Kidney (tissue), 14 donors: ENCODE data around the gene MZF1. TPM values are rescaled to one million over a fixed set of nuclear protein-coding genes. Genes with fewer than 3 reads are reported as not detected.

Experiments
- DNase-seq, 5 donors: peaks; one replicate each; pipeline ENCODE4 v3.0.0-alpha.2; 2013 to 2020
- FAIRE-seq: peaks from 2 replicates; lab custom pipeline; 2012; peaks lifted over from hg19 to GRCh38; lab: Jason Lieb, UNC
- H3K27ac ChIP-seq, 2 donors: one replicate each; pipeline ENCODE4 v1.7.0; 2013; ENCODE audit warnings: low read depth in 2 of 2, low read length in 2 of 2, inconsistent platforms in 1 of 2
- H3K27me3 ChIP-seq: one replicate; pipeline ENCODE4 v1.7.1; 2013; ENCODE audit warnings: low read length, inconsistent platforms; ENCODE audit not compliant: control insufficient read depth, insufficient read depth
- H3K36me3 ChIP-seq, 3 donors: one replicate each; pipeline versions ENCODE4 v1.7.0 to v1.7.1; 2013; ENCODE audit warnings: low read length in 3 of 3, control low read depth in 1 of 3, inconsistent platforms in 1 of 3; ENCODE audit not compliant: insufficient read depth in 3 of 3, control insufficient read depth in 2 of 3
- H3K4me1 ChIP-seq, 3 donors: one replicate each; pipeline versions ENCODE4 v1.7.0 to v1.7.1; 2013; ENCODE audit warnings: low read length in 3 of 3, inconsistent platforms in 1 of 3, low read depth in 1 of 3; ENCODE audit not compliant: control insufficient read depth in 2 of 3, insufficient read depth in 2 of 3
- H3K4me3 ChIP-seq, 3 donors: one replicate each; pipeline versions ENCODE4 v1.7.0 to v1.8.1; 2013; ENCODE audit warnings: low read length in 3 of 3, control low read depth in 1 of 3, inconsistent platforms in 1 of 3
- H3K9ac ChIP-seq, 3 donors: one replicate each; pipeline versions ENCODE4 v1.7.0 to v1.7.1; 2013; ENCODE audit warnings: low read length in 3 of 3, control low read depth in 1 of 3, inconsistent platforms in 1 of 3
- H3K9me3 ChIP-seq, 3 donors: one replicate each; pipeline versions ENCODE4 v1.7.0 to v1.7.1; 2013; ENCODE audit warnings: low read length in 3 of 3, control low read depth in 1 of 3, inconsistent platforms in 1 of 3; ENCODE audit not compliant: control insufficient read depth in 2 of 3, insufficient read depth in 1 of 3
- CTCF ChIP-seq: IDR thresholded peaks from 3 replicates; pipeline ENCODE4 v1.5.1; 2012; ENCODE audit warnings: mild to moderate bottlenecking, moderate library complexity, borderline replicate concordance; ENCODE audit not compliant: insufficient read depth; ENCODE audit errors: extremely low read depth
- intact Hi-C: fragments of 100-400 bp; cut with DNase I; formaldehyde crosslinking; loops from one replicate; pipeline ENCODE4 v1.11.1; 2022
- polyA plus RNA-seq: library from polyadenylated mRNA; stranded (reverse); fragments of 350-450 nt; fragmentation: Illumina TruSeq; extraction: RNeasy Lipid Tissue Mini Kit (QIAGEN cat#74804); gene quantifications from one replicate; pipeline ENCODE4 v1.2.3, GENCODE V29; 2014; ENCODE audit warnings: low read depth, low replicate concordance; ENCODE audit not compliant: insufficient read depth
- total RNA-seq: library from RNA; stranded (reverse); fragmentation: NEBNext Ultra II Directional; extraction: Animal tissue kit (Norgen Biotek cat#: 25700); gene quantifications from one replicate; pipeline ENCODE4 v1.2.1, GENCODE V29; 2021
- donor health status: control.
- donor health status: control.
- donor health status: control.
- donor health status: control.
- donor health status: control.
- donor health status: DM: yes; HTN: yes; CAD: no.
- donor health status: Normal renal cell carcinoma (clear cell type).

The MZF1 gene
- total and polyA plus RNA-seq, 2 donors from 2014 or later = 12.9 to 38.6 TPM

DNA sequence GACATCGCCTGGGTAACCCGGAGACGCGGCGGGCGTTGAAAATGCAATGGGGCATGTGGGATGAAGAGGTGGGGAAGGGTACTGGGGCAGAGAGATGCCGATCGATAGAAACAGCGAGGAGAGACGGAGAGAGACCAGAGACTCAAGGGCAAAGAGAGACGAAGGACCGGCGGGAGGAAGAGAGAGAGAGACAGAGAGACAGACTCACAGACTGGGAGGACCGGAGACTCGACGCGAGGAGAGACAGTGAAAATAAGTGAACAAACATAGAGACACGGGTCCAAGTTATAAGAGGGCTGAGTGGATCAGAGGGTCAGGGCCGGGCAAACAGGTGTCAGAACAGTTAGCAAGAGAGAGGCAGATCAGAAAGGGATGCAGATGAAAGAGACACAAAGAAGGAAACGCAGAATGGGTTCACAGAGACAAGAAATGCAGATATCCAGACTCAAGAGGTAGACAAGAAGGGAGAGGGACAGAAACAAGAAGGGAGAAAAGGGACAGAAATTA, 576 bp upstream of the MZF1 start:
- TF ChIP-seq CTCF = no peak
- intact Hi-C loops = no loop called here
- Histone ChIP-seq H3K36me3 (peaks cover 0 to 3% (median under 1%) of the 10 kb centered on the region in 3 donors), H3K27me3 (no peaks in the 10 kb centered on the region), H3K4me3 (peak overlapping the region; percentile 52 to 99 (median 81)), H3K9ac (peak overlapping the region in 2 of 3 donors; percentile 64 to 98), H3K27ac (peak overlapping the region; percentile 99 to 100), H3K4me1 (peaks cover 3 to 13% (median 11%) of the 10 kb centered on the region in 3 donors), H3K9me3 (no peaks in the 10 kb centered on the region)
- FAIRE-seq (no peak), DNase-seq (peak in 1 of 5 donors; percentile 35)

GRCh38 chr19:58572026-58572817, 913 bp downstream of the MZF1 start:
- Histone ChIP-seq H3K27ac (peak overlapping the region; percentile 99 to 100), H3K27me3 (no peaks in the 10 kb centered on the region), H3K9ac (peak overlapping the region; percentile 64 to 98 (median 91)), H3K9me3 (no peaks in the 10 kb centered on the region), H3K4me1 (peaks cover 3 to 13% (median 11%) of the 10 kb centered on the region in 3 donors), H3K4me3 (peak overlapping the region; percentile 81 to 99 (median 98)), H3K36me3 (peaks cover 3 to 4% (median 4%) of the 10 kb centered on the region in 3 donors)
- FAIRE-seq (no peak), DNase-seq (no peak)
- TF ChIP-seq CTCF = no peak
- intact Hi-C loops = no loop called here

DNA sequence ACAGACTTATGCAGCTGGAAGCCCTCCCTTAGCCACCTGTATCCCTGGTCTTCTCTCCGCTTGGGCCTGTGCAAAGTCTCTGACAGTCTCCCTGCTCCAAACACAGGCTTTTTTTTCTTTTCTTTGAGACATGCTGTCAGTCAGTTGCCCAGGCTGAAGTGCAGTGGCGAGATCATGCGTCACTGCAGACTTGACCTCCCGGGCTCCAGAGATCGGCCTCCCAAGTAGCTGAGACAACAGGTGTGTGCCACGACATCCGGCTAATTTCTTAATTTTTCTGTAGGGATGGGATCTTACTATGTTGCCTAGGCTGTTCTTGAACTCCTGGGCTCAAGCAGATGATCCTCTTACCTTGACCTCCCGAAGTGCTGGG, 1.6 kb downstream of the MZF1 start:
- peak overlapping the region in 1 of 3 donors; percentile 81 for H3K4me3 ChIP-seq
- H3K27ac ChIP-seq = no peak overlapping the region
- DNase-seq = peak in 1 of 5 donors; percentile 56
- H3K9ac ChIP-seq = no peak overlapping the region
- H3K4me1 ChIP-seq = peaks cover 3 to 13% (median 11%) of the 10 kb centered on the region in 3 donors
- no peaks in the 10 kb centered on the region for H3K27me3 ChIP-seq
- intact Hi-C loops = no loop called here
- peaks cover 3 to 5% (median 4%) of the 10 kb centered on the region in 3 donors for H3K36me3 ChIP-seq
- no peaks in the 10 kb centered on the region for H3K9me3 ChIP-seq
- no peak for FAIRE-seq
- no peak for TF ChIP-seq CTCF
